Measurements from ENCODE around the gene WBP1. TPM values are rescaled to one million over a fixed set of nuclear protein-coding genes. Genes with fewer than 3 reads are reported as not detected.

Gene WBP1
- total RNA-seq: 10 to 100 TPM; 54.2 to 57.3 TPM

DNA sequence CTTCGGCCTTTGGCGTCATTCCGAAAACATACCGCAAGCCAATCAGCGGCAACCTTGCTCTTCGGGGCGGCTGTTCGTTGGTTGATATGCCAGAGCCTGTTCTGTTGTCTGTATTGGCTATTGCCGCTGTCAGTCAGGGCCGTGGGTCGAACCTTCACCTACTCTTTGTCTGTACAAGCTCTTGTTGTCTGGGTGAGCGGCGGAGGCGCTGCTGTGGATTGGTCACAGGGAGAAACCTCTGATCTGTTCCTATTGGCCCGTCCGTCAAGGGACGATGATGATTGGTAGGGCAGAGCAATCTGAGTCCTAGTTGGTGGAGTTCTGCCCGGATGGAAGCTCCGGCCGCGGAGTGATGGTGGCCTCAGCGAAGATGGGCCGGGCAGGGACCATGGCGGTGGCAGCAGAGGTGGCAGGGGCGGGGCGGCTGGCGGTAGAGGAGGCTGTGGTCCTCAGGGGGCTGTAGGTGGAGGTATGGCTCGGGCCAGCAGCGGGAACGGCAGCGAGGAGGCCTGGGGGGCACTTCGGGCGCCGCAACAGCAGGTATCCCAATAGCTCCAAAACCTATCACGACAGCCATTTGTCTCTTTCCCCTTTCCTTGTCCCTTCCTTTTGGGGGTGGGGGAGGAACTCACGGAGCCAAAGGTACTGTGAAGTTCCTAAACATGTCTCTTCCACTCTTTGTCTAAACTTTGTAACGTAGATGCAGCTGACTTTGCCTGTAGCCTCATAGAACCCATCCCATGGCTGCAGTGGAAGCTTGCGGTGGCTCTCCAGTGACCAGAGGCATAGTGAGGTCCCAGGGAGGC, at the start of gene WBP1:
Gene WBP1 (plus strand): TSS at position 307 of the 806 bp plus-strand sequence. CDS start 165 bp downstream, at position 472.

DNA sequence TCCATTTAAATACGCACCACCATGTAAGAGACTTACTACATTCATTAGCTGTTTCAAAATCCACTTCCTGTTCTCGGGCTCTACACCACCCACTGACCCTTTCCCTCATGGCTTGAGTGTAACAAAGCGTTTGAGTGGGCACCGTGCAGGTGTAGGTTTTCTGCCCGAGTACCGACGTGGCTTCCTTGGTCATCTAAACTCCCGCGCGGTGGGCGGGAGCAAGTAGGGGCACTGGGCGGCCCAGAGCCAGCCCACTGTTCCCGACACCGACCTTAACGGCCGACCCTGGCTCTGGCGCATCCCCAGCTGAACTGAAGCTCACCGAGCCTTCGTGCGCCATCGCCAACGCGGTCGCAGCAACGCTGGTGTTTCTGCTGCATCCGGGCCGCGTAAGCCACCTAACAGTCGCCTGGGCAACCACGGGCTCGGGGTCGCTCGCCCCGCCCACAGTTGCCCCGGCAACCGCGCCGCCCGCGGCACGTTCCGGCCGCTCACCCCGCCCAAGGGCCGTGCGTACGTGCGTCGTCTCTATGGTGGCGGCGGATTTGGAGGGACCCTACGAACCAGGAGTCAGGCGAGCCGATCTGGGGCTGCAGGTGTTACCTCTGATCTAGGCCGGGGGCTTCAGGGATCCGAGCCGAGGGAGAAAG, 36.9 kb upstream of the WBP1 start, which contains the start of the genes C2orf81 and WDR54:
Gene C2orf81 (minus strand): TSS at position 399 of the 650 bp plus-strand sequence. CDS start 59 bp downstream, at position 340.
Gene WDR54 (plus strand): TSS at position 510 of the 650 bp plus-strand sequence. CDS start 424 bp downstream, outside the sequence.

DNA sequence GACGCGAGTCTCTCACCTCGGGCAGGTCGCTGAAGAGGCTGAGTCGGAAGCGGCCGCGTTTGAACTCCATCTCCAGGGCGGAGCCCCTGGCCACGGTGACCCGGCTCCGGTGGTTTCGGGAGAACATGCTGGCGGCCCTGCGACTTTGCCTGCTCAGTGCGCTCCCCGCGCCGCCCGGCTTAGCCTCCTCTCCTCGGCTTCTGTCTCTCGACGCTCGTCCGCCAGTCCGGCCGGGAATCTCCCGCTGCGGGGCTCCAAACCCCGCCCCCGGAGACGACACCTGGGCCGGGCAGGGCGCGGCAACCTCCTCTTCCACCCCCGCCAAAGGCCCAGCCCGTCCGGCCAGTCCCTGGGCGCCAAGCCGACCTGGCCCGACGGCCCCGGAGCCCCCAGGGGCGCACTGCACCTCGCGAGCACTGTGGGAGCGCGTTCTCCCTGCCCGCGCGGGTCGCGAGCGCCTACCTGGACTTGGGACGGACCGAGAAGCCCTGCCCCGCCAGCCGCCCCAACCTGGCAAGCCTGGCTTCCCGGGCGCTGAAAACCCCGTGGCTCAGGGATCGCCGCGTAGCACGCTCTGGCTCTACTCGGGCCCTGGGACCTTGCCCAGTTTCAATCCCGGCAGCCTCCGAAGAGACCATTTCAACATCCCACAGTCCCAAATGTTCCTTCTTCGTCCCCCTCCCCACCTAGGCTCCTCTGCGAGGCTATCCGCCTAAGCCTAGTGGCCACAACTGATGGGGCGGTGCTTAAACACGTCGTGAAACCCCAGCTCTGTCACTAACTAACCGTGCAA, 16.4 kb upstream of the WBP1 start, which contains the start of gene RTKN:
Gene RTKN (minus strand): TSS at position 248 of the 793 bp plus-strand sequence. CDS start 121 bp downstream, at position 127.

DNA sequence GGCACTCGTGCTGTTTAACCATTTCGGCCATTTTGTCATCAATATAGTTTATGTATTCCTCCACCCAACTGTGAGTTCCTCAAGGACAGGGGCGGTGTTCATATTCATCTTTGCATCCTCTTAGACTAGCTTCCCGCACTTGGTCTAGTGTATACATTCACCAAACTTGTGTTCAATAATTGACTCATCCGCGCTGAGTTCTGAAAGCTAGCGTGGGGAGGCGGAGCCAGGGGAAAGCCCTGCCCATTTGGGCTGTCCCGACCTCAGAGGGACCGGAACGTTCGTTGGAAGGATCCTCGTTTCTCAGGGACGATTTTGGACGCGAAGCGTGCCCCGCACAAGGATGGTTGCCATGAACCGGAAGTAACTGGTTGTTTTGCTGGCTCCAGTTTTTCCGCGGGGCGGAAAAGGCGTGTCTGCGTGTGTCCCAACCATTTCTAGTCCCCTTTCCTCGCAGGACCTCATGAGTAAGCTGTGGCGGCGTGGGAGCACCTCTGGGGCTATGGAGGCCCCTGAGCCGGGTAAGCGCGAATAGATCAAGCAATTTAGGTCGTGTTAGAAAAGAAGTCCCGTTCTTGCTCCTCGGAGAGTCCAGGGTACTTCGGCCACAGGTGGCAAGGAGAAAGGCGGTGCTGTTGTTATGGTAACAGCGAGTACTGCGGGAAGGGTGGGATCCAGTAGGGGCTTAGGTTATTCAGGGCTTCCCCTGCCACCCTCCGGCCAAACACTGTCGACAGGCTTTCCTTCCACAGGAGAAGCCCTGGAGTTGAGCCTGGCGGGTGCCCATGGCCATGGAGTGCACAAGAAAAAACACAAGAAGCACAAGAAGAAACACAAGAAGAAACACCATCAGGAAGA, 3.4 kb upstream of the WBP1 start, which contains the start of gene INO80B:
Gene INO80B (plus strand): TSS at position 434 of the 858 bp plus-strand sequence. CDS start 30 bp downstream, at position 464.

DNA sequence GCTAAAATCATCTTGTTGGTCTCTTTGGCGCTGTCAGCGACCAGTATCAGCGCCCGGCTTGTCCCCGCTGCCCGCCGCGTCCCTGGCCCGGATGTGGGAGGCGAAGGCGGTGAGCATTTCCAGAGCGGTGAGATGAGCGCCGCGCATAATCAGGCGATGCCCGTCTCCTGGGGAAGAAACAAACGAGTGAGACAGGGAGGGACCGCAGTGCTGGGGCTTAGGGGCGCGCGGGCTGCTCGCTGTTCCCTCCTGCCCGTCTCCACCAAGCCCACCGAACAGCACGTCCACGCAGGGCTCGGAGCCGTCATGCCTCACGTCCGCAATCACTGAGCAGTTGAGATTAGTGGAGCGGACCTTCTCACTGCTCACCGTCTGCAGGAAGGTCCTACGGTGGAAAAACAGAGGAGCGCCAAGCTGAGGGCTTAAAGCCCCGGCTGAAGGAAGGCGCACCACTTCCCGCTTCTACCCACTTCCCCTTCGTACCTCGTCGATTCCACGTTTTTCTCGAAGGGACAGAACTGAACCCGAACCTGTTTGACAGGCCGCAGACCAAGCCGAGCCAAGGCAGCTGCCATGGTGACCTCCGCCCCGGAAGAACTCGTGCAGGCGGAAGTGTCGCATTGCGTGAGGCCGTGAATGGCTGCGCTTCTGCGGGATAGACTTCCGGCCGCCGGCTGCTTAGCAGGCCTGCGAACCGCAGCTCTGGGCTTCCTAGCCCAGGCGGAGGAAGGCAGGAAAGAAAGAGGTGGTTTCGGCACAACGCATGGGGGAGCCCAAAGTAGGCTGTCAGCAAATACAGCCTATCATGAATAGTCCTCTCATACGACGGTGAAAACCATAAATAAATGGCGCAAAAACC, 14.1 kb downstream of the WBP1 start, which contains the start of gene MRPL53:
Gene MRPL53 (minus strand): TSS at position 595 of the 859 bp plus-strand sequence. CDS start 20 bp downstream, at position 575.

DNA sequence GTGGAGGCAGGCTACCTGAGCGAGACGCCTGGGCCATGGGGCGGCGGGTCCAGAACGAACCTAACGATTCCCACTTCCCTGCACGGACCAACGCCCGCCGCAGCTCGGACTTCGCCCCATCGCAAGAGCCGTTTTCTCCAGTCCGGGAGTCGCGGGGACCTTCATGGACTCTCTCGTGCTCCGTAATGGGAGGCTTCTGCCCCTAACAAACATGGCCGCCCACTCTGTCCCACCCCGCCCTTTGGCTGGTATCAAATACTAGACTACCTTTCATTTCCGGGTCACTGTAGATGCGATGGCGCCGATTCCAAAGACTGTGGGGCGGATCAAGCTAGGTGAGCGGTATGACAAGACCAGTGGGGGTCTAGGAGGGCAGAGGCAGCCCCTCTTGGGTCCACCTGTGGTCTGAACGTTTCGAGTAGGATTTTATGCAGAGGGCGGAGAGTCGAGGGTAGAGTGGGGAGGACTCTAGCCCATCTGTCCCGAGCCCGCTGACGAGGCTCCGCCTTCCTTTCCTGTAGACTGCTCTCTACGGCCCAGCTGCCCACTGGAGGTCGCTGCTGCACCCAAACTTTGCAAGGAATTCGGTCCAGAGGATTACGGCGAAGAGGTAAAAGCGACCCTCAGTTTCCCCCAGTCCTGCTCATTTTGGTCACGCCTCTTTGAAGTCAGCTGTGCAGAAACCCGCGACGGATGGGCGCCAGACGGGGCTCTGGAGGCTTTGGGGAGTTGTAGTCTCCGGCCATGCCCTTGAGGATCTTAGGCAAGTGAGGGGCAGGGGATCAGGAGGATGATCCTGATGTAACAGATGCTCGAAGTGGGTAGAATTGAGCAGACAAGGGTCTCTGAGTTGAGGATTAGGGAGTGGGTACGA, 24.8 kb downstream of the WBP1 start, which contains the start of the genes CCDC142 and TTC31:
Gene CCDC142 (minus strand): TSS at position 198 of the 874 bp plus-strand sequence. CDS start 161 bp downstream, at position 37.
Gene TTC31 (plus strand): TSS at position 281 of the 874 bp plus-strand sequence. CDS start 15 bp downstream, at position 296.

DNA sequence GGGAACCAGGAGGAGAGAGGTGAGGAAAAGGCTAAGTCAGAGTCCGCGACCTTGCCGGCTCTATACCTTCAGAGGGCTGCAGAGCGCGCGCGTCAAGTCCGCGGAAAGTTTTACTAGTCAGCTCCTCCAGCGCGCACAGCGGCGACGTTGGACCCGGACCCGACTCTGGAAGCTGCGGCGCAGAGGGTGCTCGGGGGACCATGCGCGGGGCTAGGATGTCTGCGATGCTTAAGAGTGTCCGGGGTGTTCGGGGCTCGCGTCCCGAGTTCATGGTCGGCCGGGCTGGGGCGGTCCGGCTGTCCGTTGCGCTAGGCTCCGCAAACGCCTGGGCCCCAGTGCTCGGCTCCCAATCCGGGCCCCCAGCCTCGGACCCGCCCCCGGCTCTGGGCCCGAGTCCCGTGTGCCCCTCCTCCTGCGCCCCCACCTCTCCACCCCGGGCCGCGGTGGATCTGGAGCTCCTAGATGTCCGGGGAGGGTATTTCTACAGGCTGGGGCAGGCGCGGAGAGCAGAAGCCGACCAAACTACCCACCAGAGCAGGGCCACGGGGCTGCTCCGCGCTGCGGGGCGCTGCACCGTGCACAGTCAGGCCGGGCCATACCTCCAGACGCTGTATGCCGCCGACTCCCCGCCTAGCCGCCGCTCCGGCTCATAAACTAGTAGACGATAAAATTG, 41.2 kb downstream of the WBP1 start, which contains the start of gene LBX2:
Gene LBX2 (minus strand): TSS at position 337 of the 673 bp plus-strand sequence. CDS start 66 bp downstream, at position 271.

DNA sequence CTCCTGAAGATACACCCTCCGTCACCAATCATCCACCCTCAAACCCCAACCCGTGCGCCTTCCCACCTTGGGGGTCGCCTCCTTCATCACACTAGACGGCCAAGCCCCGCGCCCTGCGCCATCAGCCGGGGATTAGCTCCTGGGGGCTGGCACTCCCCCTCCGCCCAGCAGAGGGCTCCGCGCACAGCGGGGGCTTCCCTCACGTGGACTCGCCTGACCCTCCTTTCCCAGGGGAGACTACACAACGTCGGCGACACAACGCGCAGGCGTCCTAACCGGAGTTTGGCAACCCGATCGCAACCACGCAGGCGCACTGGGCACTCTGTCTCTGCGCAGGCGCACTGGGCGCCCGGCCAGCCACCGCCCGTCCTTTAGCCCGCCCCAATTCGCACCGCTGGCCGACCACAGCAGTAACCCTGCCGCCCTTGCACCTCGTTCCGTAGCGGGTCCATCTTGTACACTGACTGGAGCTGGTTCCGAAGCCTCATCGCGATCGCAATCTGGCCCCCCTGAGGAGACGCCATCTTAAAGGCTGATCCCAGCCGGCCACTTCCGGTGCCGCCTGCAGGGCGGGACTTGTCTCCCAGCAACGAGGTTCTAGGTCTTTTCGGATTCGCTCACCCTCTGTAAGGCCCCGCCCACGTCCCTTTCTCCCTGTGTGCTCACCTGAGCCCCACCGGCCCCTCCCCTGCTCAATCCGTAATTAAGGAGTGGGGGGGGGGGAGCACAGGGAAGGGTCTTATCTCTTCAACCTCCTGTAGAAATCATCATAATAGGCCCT, 49.1 kb downstream of the WBP1 start, which contains the start of gene PCGF1:
Gene PCGF1 (minus strand): TSS at position 551 of the 781 bp plus-strand sequence. CDS start 27 bp downstream, at position 524.

Other genes starting within 250 kb of the WBP1 start
- gene SLC4A5, start 115.0 kb upstream of the WBP1 start, total RNA-seq: 1 to 10 TPM; 2.8 to 4.6 TPM
- gene DCTN1, start 78.1 kb upstream of the WBP1 start, total RNA-seq: 100 to 1,000 TPM; 104 to 111 TPM
- 1 to 10 TPM; 3.3 to 3.8 TPM for gene C2orf81, start 36.8 kb upstream of the WBP1 start, total RNA-seq
- gene WDR54, start 36.7 kb upstream of the WBP1 start, total RNA-seq: 10 to 100 TPM; 78.2 to 79.5 TPM
- gene RTKN, start 16.5 kb upstream of the WBP1 start, total RNA-seq: under 1 TPM; 0.81 to 0.84 TPM
- 10 to 100 TPM; 42.9 to 47.0 TPM for gene INO80B, start 3.4 kb upstream of the WBP1 start, total RNA-seq
- gene MOGS, start 6.9 kb downstream of the WBP1 start, total RNA-seq: 10 to 100 TPM; 65.6 to 65.7 TPM
- 100 to 1,000 TPM; 122 to 123 TPM for gene MRPL53, start 14.2 kb downstream of the WBP1 start, total RNA-seq
- gene CCDC142, start 24.6 kb downstream of the WBP1 start, total RNA-seq: 10 to 100 TPM; 24.8 to 26.2 TPM
- gene TTC31, start 24.6 kb downstream of the WBP1 start, total RNA-seq: 10 to 100 TPM; 38.3 to 44.5 TPM
- under 1 TPM in 1 of 2 experiments, not detected in 1; 0.35 TPM for gene LBX2, start 41.2 kb downstream of the WBP1 start, total RNA-seq
- gene PCGF1, start 49.3 kb downstream of the WBP1 start, total RNA-seq: 10 to 100 TPM; 26.2 to 29.8 TPM
- gene TLX2, start 56.0 kb downstream of the WBP1 start, total RNA-seq: under 1 TPM; 0.55 to 0.63 TPM
- gene DQX1, start 67.8 kb downstream of the WBP1 start, total RNA-seq: under 1 TPM; 0.10 to 0.26 TPM
- gene AUP1, start 71.3 kb downstream of the WBP1 start, total RNA-seq: 100 to 1,000 TPM; 109 to 110 TPM
- gene HTRA2, start 71.5 kb downstream of the WBP1 start, total RNA-seq: 10 to 100 TPM; 39.7 to 44.2 TPM
- gene LOXL3, start 95.5 kb downstream of the WBP1 start, total RNA-seq: under 1 TPM; 0.07 to 0.10 TPM
- 10 to 100 TPM; 28.2 to 30.7 TPM for gene DOK1, start 96.3 kb downstream of the WBP1 start, total RNA-seq
- gene M1AP, start 189.9 kb downstream of the WBP1 start, total RNA-seq: not detected
- gene SEMA4F, start 195.8 kb downstream of the WBP1 start, total RNA-seq: 1 to 10 TPM; 6.5 to 6.9 TPM

Measured in activated naive CD4-positive, alpha-beta T cell treated with anti-CD3 and anti-CD28 coated beads, Interleukin-2, amount 10 ng/mL, durations not matched to agents 5 hours and 36 hours (primary cell).